ENCODE measurements around the gene PRKG1. TPM values are rescaled to one million over a fixed set of nuclear protein-coding genes. Genes with fewer than 3 reads are reported as not detected.

PRKG1 gene
- total RNA-seq, 1 experiment from 2014 or later = 7.4 TPM

DNA sequence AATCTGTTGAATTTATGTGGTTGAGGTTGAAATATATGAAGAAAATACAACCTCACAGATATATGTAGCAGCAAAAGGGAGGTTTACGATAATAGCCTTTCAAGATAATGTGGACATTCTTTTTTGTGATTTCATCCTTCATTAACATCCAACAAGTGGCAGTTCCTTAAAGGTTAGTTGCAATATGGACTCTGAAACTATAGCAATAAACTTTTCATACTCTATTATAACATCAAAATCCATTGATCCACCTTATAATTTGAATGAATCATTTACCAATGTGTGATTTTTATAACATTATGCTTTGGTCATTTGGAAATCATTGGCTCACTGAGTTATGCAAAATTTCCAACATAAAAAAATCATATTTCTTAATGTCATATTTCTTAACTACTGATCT lies 825.9 kb downstream of the PRKG1 start:
- H3K27me3 ChIP-seq (ENCODE audit: low read length) = no peaks in the 10 kb centered on the region
- ChIA-PET POLR2A (ENCODE audit: unreplicated experiment) (no interaction called here), CTCF (no interaction called here)
- TF ChIP-seq EZH2phosphoT487 (IDR thresholded peaks at IDR 0.05; ENCODE audit: borderline replicate concordance, low read length) (no peak), EZH2 (IDR thresholded peaks at IDR 0.05; ENCODE audit: low read length, unreplicated experiment) (no peak)
- TF ChIP-seq, protein P1, sequence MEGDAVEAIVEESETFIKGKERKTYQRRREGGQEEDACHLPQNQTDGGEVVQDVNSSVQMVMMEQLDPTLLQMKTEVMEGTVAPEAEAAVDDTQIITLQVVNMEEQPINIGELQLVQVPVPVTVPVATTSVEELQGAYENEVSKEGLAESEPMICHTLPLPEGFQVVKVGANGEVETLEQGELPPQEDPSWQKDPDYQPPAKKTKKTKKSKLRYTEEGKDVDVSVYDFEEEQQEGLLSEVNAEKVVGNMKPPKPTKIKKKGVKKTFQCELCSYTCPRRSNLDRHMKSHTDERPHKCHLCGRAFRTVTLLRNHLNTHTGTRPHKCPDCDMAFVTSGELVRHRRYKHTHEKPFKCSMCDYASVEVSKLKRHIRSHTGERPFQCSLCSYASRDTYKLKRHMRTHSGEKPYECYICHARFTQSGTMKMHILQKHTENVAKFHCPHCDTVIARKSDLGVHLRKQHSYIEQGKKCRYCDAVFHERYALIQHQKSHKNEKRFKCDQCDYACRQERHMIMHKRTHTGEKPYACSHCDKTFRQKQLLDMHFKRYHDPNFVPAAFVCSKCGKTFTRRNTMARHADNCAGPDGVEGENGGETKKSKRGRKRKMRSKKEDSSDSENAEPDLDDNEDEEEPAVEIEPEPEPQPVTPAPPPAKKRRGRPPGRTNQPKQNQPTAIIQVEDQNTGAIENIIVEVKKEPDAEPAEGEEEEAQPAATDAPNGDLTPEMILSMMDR (conservative IDR thresholded peaks at IDR 0.05; ENCODE audit: low read depth, low read length) = no peak
- no peaks in the 10 kb centered on the region for H3K9me2 ChIP-seq (replicated peaks; ENCODE audit: low read length)
- H3K79me2 ChIP-seq (ENCODE audit: low read length) = no peaks in the 10 kb centered on the region
- no peaks in the 10 kb centered on the region for H4K20me1 ChIP-seq (ENCODE audit: low read length)
- H3K27ac ChIP-seq (ENCODE audit: low read length) = no peak overlapping the region
- H3K9ac ChIP-seq (ENCODE audit: low read length) = no peak overlapping the region
- H2AFZ ChIP-seq (ENCODE audit: low read length) = no peak overlapping the region
- no peak overlapping the region for H3K4me2 ChIP-seq (ENCODE audit: low read length)
- H3K4me1 ChIP-seq (ENCODE audit: insufficient read depth, low read length) = no peaks in the 10 kb centered on the region
- no peaks in the 10 kb centered on the region for H3F3A ChIP-seq (ENCODE audit: low read length, unreplicated experiment)
- H3K9me3 ChIP-seq (ENCODE audit: low read length) = no peaks in the 10 kb centered on the region
- no peaks in the 10 kb centered on the region for H3K36me3 ChIP-seq (ENCODE audit: low read depth, low read length)
- H3K4me3 ChIP-seq (ENCODE audit: low read length) = no peak overlapping the region
- ATAC-seq (no peak), DNase-seq (no peak)
- no TSS peak for BruUV-seq (replicated peaks)
- intact Hi-C loops (cut with micrococcal nuclease) = no loop called here

- Histone ChIP-seq H3K27me3 (ENCODE audit: low read length) (no peaks in the 10 kb centered on the region), H3K36me3 (ENCODE audit: low read depth, low read length) (no peaks in the 10 kb centered on the region), H3K4me1 (ENCODE audit: insufficient read depth, low read length) (no peaks in the 10 kb centered on the region), H3F3A (ENCODE audit: low read length, unreplicated experiment) (no peaks in the 10 kb centered on the region), H3K4me3 (ENCODE audit: low read length) (no peak overlapping the region), H3K9me3 (ENCODE audit: low read length) (no peaks in the 10 kb centered on the region), H3K9me2 (replicated peaks; ENCODE audit: low read length) (no peaks in the 10 kb centered on the region), H3K79me2 (ENCODE audit: low read length) (no peaks in the 10 kb centered on the region), H3K4me2 (ENCODE audit: low read length) (no peak overlapping the region), H3K9ac (ENCODE audit: low read length) (no peak overlapping the region), H2AFZ (ENCODE audit: low read length) (no peak overlapping the region), H4K20me1 (ENCODE audit: low read length) (no peaks in the 10 kb centered on the region), H3K27ac (ENCODE audit: low read length) (no peak overlapping the region)
- CTCF ChIA-PET = no interaction called here
- no TSS peak for BruUV-seq (replicated peaks)
- POLR2A ChIA-PET (ENCODE audit: unreplicated experiment) = no interaction called here
- DNase-seq (no peak), ATAC-seq (no peak)
- intact Hi-C loops (cut with micrococcal nuclease) = no loop called here
- TF ChIP-seq, protein P1 (conservative IDR thresholded peaks at IDR 0.05; ENCODE audit: low read depth, low read length) = no peak
- no peak for TF ChIP-seq EZH2 (IDR thresholded peaks at IDR 0.05; ENCODE audit: low read length, unreplicated experiment)
- no peak for TF ChIP-seq EZH2phosphoT487 (IDR thresholded peaks at IDR 0.05; ENCODE audit: borderline replicate concordance, low read length)
Measured at GRCh38 chr10:51903675-51904074, 829.4 kb downstream of the PRKG1 start.

DNA sequence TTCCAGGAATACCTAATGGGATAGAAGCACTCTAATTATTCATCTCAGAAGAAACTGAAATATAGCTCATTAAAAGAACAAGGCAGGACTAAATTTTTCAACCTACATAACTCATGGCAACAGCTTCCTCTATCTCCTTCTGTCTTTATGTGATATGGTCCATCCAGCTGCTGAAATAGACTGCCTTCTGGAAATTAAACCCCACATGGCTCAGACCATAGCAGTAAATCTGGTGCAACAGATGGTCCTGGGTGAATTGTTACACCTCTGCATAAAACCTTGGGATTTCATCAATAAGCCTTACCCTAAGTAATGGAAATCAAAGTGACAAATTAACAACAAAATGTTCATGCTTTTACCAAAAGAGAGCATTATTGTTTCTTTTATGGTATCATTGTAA lies 830.7 kb downstream of the PRKG1 start:
- Histone ChIP-seq H3K4me2 (ENCODE audit: low read length) (no peak overlapping the region), H3K27ac (ENCODE audit: low read length) (no peak overlapping the region), H3K9me3 (ENCODE audit: low read length) (no peaks in the 10 kb centered on the region), H3K27me3 (ENCODE audit: low read length) (no peaks in the 10 kb centered on the region), H3K9me2 (replicated peaks; ENCODE audit: low read length) (no peaks in the 10 kb centered on the region), H3K4me3 (ENCODE audit: low read length) (no peak overlapping the region), H3K36me3 (ENCODE audit: low read depth, low read length) (no peaks in the 10 kb centered on the region), H3F3A (ENCODE audit: low read length, unreplicated experiment) (no peaks in the 10 kb centered on the region), H3K79me2 (ENCODE audit: low read length) (no peaks in the 10 kb centered on the region), H2AFZ (ENCODE audit: low read length) (no peak overlapping the region), H3K4me1 (ENCODE audit: insufficient read depth, low read length) (no peaks in the 10 kb centered on the region), H4K20me1 (ENCODE audit: low read length) (no peaks in the 10 kb centered on the region), H3K9ac (ENCODE audit: low read length) (no peak overlapping the region)
- intact Hi-C loops (cut with micrococcal nuclease) = no loop called here
- POLR2A ChIA-PET (ENCODE audit: unreplicated experiment) = interaction anchor here (0.7 kb wide), 1 partner anchor 179 kb away, joined by 3 read pairs; no protein-coding TSS in a partner anchor
- ATAC-seq (no peak), DNase-seq (no peak)
- CTCF ChIA-PET = no interaction called here
- TF ChIP-seq EZH2 (IDR thresholded peaks at IDR 0.05; ENCODE audit: low read length, unreplicated experiment) = no peak
- no TSS peak for BruUV-seq (replicated peaks)
